OCI-LY3 (cell line): Measurements from ENCODE around the gene HSD11B1L.

Experiments
- CTCF ChIP-seq: fragments of 200-600, 300-600 bp; sonication (generic); IDR thresholded peaks from 2 replicates; pipeline ENCODE4 v1.5.1; 2014; ENCODE audit warnings: antibody characterized with exemption, low read length, low read depth
- EZH2phosphoT487 ChIP-seq: fragments of 200-600 bp; shearing (Covaris generic); IDR thresholded peaks from 2 replicates; pipeline ENCODE4 v1.6.1; 2018; ENCODE audit warnings: antibody characterized with exemption, mixed run types, low read depth

GRCh38 chr19:5690955-5691821 is 10.4 kb downstream of the HSD11B1L start:
- no peak for TF ChIP-seq CTCF
- no peak for TF ChIP-seq EZH2phosphoT487
